HG03457 (cell line): ENCODE results near the gene ST8SIA5.

Source experiments
- ATAC-seq: cut with Tn5 transposase; IDR thresholded peaks from one replicate; pipeline ENCODE4 v1.9.1; 2021; ENCODE audit warnings: moderate number of reproducible peaks; ENCODE audit not compliant: unreplicated experiment

ST8SIA5 gene

GRCh38 chr18:46715062-46715461 is 41.8 kb downstream of the ST8SIA5 start:
- no peak for ATAC-seq

- no peak for ATAC-seq
Measured at GRCh38 chr18:46712406-46712805, 44.4 kb downstream of the ST8SIA5 start.

- no peak for ATAC-seq
Measured at GRCh38 chr18:46711444-46711863, 45.4 kb downstream of the ST8SIA5 start.

- no peak for ATAC-seq
Measured at GRCh38 chr18:46706968-46707367, 49.9 kb downstream of the ST8SIA5 start.

GRCh38 chr18:46705521-46705920 is 51.3 kb downstream of the ST8SIA5 start:
- ATAC-seq, result no peak

GRCh38 chr18:46704816-46705215 is 52.0 kb downstream of the ST8SIA5 start:
- no peak for ATAC-seq

GRCh38 chr18:46704189-46704588 is 52.7 kb downstream of the ST8SIA5 start:
- ATAC-seq, result no peak

GRCh38 chr18:46702471-46702870 is 54.4 kb downstream of the ST8SIA5 start:
- no peak for ATAC-seq

GRCh38 chr18:46700066-46700824 is 56.6 kb downstream of the ST8SIA5 start:
- no peak for ATAC-seq

GRCh38 chr18:46696702-46697101 is 60.2 kb downstream of the ST8SIA5 start:
- ATAC-seq, result no peak

GRCh38 chr18:46696268-46696667 is 60.6 kb downstream of the ST8SIA5 start:
- no peak for ATAC-seq

- ATAC-seq, result no peak
Measured at GRCh38 chr18:46693996-46694395, 62.9 kb downstream of the ST8SIA5 start.

GRCh38 chr18:46688853-46689525 is 67.9 kb downstream of the ST8SIA5 start:
- ATAC-seq, result no peak

GRCh38 chr18:46686186-46686585 is 70.7 kb downstream of the ST8SIA5 start:
- ATAC-seq, result no peak

GRCh38 chr18:46683252-46683651 is 73.6 kb downstream of the ST8SIA5 start:
- no peak for ATAC-seq

- ATAC-seq, result no peak
Measured at GRCh38 chr18:46680784-46681695, 75.8 kb downstream of the ST8SIA5 start.

- ATAC-seq, result no peak
Measured at GRCh38 chr18:46679846-46680598, 76.8 kb downstream of the ST8SIA5 start.

GRCh38 chr18:46678785-46679399 is 78.0 kb downstream of the ST8SIA5 start:
- no peak for ATAC-seq

- no peak for ATAC-seq
Measured at GRCh38 chr18:46678041-46678440, 78.8 kb downstream of the ST8SIA5 start.

GRCh38 chr18:46677611-46678010 is 79.2 kb downstream of the ST8SIA5 start:
- ATAC-seq, result no peak
